IMR-90 (cell line): Measurements from ENCODE around the gene DHCR7. TPM values are rescaled to one million over a fixed set of nuclear protein-coding genes. Genes with fewer than 3 reads are reported as not detected.

Source experiments
- ATAC-seq: fragments of 200-7000 bp; cut with Tn5 transposase; 2 replicates; pipeline ENCODE4 v1.9.1; 2020; ENCODE audit warnings: low read depth, mild to moderate bottlenecking, moderate library complexity
- BruUV-seq: library from RNA; stranded (reverse); fragments of 400-500 nt; replicated peaks from 2 replicates; lab custom pipeline; 2021; lab: Mats Ljungman, UMichigan
- CTCF ChIA-PET: fragments of 300-600 bp; formaldehyde crosslinking; extraction: SDS; loops from one replicate; lab custom pipeline; 2021; ENCODE audit warnings: antibody characterized with exemption; lab: Yijun Ruan, JAX
- POLR2A ChIA-PET: fragments of 300-600 bp; sonication (Branson Sonifier 250); formaldehyde crosslinking; loops from one replicate; lab custom pipeline; 2022; ENCODE audit warnings: antibody characterized with exemption; ENCODE audit not compliant: unreplicated experiment; lab: Charles Lee
- DNase-seq: peaks from one replicate; pipeline ENCODE4 v3.0.0; 2013
- H2AFZ ChIP-seq: replicated peaks from 2 replicates; pipeline ENCODE3; 2013; ENCODE audit warnings: low read length, mild to moderate bottlenecking; ENCODE audit not compliant: poor library complexity
- H2AK5ac ChIP-seq: 2 replicates; pipeline ENCODE4 v1.6.1; 2013; ENCODE audit warnings: low read depth, low read length, inconsistent platforms
- H2AK9ac ChIP-seq: replicated peaks from 2 replicates; pipeline ENCODE3; 2013; ENCODE audit warnings: mild to moderate bottlenecking, low read depth, low read length, moderate library complexity; ENCODE audit not compliant: poor library complexity
- H2BK120ac ChIP-seq: 2 replicates; pipeline ENCODE4 v1.6.1; 2013; ENCODE audit warnings: low read depth, low read length, inconsistent platforms
- H2BK15ac ChIP-seq: 3 replicates; pipeline ENCODE4 v1.6.1; 2013; ENCODE audit warnings: low read depth, low read length, inconsistent platforms
- H2BK20ac ChIP-seq: 2 replicates; pipeline ENCODE4 v1.6.1; 2013; ENCODE audit warnings: low read depth, mild to moderate bottlenecking, inconsistent platforms, low read length, moderate library complexity
- H2BK5ac ChIP-seq: 2 replicates; pipeline ENCODE4 v1.6.1; 2013; ENCODE audit warnings: mild to moderate bottlenecking, low read depth, low read length, inconsistent platforms; ENCODE audit not compliant: poor library complexity, severe bottlenecking
- H3K14ac ChIP-seq: replicated peaks from 2 replicates; pipeline ENCODE4 v1.6.1; 2013; ENCODE audit warnings: low read depth, low read length, inconsistent platforms
- H3K18ac ChIP-seq: 2 replicates; pipeline ENCODE4 v1.6.1; 2013; ENCODE audit warnings: low read depth, low read length, control low read depth
- H3K23ac ChIP-seq: 2 replicates; pipeline ENCODE4 v1.6.1; 2013; ENCODE audit warnings: low read depth, low read length, inconsistent platforms
- H3K27ac ChIP-seq: 2 replicates; pipeline ENCODE4 v1.5.1; 2013; ENCODE audit warnings: mild to moderate bottlenecking, control low read depth, low read length; ENCODE audit not compliant: insufficient read depth
- H3K27me3 ChIP-seq: 2 replicates; pipeline ENCODE4 v1.6.1; 2013; ENCODE audit warnings: low read length; ENCODE audit not compliant: control insufficient read depth, insufficient read depth
- H3K36me3 ChIP-seq: 2 replicates; pipeline ENCODE4 v1.6.1; 2013; ENCODE audit warnings: low read length, mixed read lengths; ENCODE audit not compliant: control insufficient read depth, insufficient read depth
- H3K4ac ChIP-seq: 2 replicates; pipeline ENCODE4 v1.6.1; 2013; ENCODE audit warnings: low read depth, low read length, inconsistent platforms
- H3K4me1 ChIP-seq: 2 replicates; pipeline ENCODE4 v1.6.1; 2013; ENCODE audit warnings: low read length, mixed read lengths; ENCODE audit not compliant: control insufficient read depth, insufficient read depth
- H3K4me2 ChIP-seq: 2 replicates; pipeline ENCODE4 v1.6.1; 2013; ENCODE audit warnings: low read depth, mild to moderate bottlenecking, control low read depth, low read length, moderate library complexity
- H3K4me3 ChIP-seq: 2 replicates; pipeline ENCODE4 v1.5.1; 2013; ENCODE audit warnings: low read depth, mild to moderate bottlenecking, control low read depth, low read length, moderate library complexity; ENCODE audit not compliant: insufficient read depth
- H3K56ac ChIP-seq: 2 replicates; pipeline ENCODE4 v1.6.1; 2013; ENCODE audit warnings: low read length, inconsistent platforms; ENCODE audit not compliant: insufficient read depth; ENCODE audit errors: extremely low read depth
- H3K79me1 ChIP-seq, 2 experiments: 2 replicates each; pipeline ENCODE4 v1.6.1; 2013; ENCODE audit warnings: low read length in 2 of 2, inconsistent platforms in 1 of 2, low read depth in 1 of 2
- H3K9ac ChIP-seq: 2 replicates; pipeline ENCODE4 v1.6.1; 2013; ENCODE audit warnings: low read depth, low read length, control low read depth
- H3K9me1 ChIP-seq: 2 replicates; pipeline ENCODE4 v1.6.1; 2013; ENCODE audit warnings: low read length, inconsistent platforms; ENCODE audit not compliant: insufficient read depth
- H3K9me3 ChIP-seq: 2 replicates; pipeline ENCODE4 v1.6.1; 2013; ENCODE audit warnings: low read length; ENCODE audit not compliant: control insufficient read depth, insufficient read depth
- H4K20me1 ChIP-seq: 2 replicates; pipeline ENCODE4 v1.6.1; 2013; ENCODE audit warnings: low read length, inconsistent platforms; ENCODE audit not compliant: insufficient read depth
- H4K5ac ChIP-seq: 2 replicates; pipeline ENCODE4 v1.6.1; 2013; ENCODE audit warnings: mild to moderate bottlenecking, low read depth, low read length, control low read depth
- H4K8ac ChIP-seq, 2 experiments: 2 replicates each; pipeline ENCODE4 v1.6.1; 2013; ENCODE audit warnings: low read depth in 2 of 2, low read length in 2 of 2, control low read depth in 1 of 2, inconsistent platforms in 1 of 2
- H4K91ac ChIP-seq: 2 replicates; pipeline ENCODE4 v1.6.1; 2013; ENCODE audit warnings: low read depth, low read length, inconsistent platforms; ENCODE audit not compliant: insufficient read depth
- RFX5 ChIP-seq: IDR thresholded peaks from 2 replicates; pipeline ENCODE4 v1.8.0; 2012; ENCODE audit warnings: low read depth, mild to moderate bottlenecking, low read length, moderate library complexity
- WGBS, 2 experiments: methylation state at CpG; one replicate each; pipeline versions ENCODE4 v1.1.5 to v1.1.7; 2013; ENCODE audit warnings: missing lambda C conversion rate in 2 of 2; ENCODE audit not compliant: insufficient read length in 1 of 2; ENCODE audit errors: extremely low coverage in 2 of 2; 5-methylcytosine and 5-hydroxymethylcytosine counted together
- dilution Hi-C: fragments of 300-500 bp; cut with HindIII; formaldehyde crosslinking; loops from one replicate; pipeline ENCODE4 v1.14.3; 2018; ENCODE audit warnings: low sequenced_read_pairs; ENCODE audit not compliant: unreplicated experiment
- in situ Hi-C: fragments of 300-500 bp; cut with MboI; formaldehyde crosslinking; loops from 3 replicates; pipeline ENCODE4 v1.14.3; 2019; ENCODE audit warnings: low sequenced_read_pairs, inconsistent platforms, mixed read lengths
- intact Hi-C: fragments of 100-400 bp; cut with micrococcal nuclease; formaldehyde crosslinking; loops from 2 replicates; pipeline ENCODE4 v1.10.0; 2022
- polyA plus RNA-seq, 3 experiments: library from polyadenylated mRNA; depleted of rRNA; stranded (reverse); fragments of >200 nt; gene quantifications; 2 replicates each; pipeline ENCODE4 v1.2.3, GENCODE V29; 2012; ENCODE audit warnings: low replicate concordance in 1 of 3
- total RNA-seq: library from RNA; depleted of rRNA; stranded (reverse); fragments of >200 nt; gene quantifications from 2 replicates; pipeline ENCODE4 v1.2.3, GENCODE V29; 2012

Gene DHCR7
- total and polyA plus RNA-seq, 2 of the 4 experiments (the other 2 are of a cell fraction), result 22.0 to 43.3 TPM

DNA sequence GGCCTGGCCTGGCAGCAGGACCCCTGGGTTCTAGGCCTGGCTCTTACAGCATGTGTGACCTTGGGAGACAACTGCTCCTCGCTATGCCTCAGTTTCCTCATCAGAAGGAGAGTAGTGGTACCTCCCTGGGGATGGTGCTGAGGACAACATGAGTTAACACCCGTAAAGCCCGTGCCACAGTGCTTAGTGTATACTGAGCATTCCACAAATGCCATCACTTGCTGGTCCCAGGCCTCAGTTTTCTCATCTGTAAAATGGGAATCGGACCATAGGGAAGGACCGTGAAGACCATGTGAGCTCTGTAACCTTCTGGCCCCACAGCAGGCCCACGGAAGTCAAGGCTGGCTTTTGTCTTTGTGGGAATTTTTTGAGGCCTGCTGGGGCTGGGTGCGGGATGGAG is 52.4 kb downstream of the DHCR7 start:
- BruUV-seq, result no TSS peak
- Histone ChIP-seq H3K79me1 (no peaks in the 10 kb centered on the region), H3K4me2 (no peak overlapping the region), H3K4ac (no peak overlapping the region), H2BK15ac (no peak overlapping the region), H3K9me1 (no peaks in the 10 kb centered on the region), H2BK120ac (no peak overlapping the region), H4K8ac (no peak overlapping the region), H4K20me1 (no peaks in the 10 kb centered on the region), H3K27ac (no peak overlapping the region), H3K4me1 (no peaks in the 10 kb centered on the region), H3K9me3 (no peaks in the 10 kb centered on the region; the same call in 1 of the 2 replicates), H3K36me3 (no peaks in the 10 kb centered on the region), H2BK5ac (no peak overlapping the region), H4K91ac (no peak overlapping the region), H2AFZ (no peak overlapping the region), H3K18ac (no peak overlapping the region), H2AK9ac (no peak overlapping the region), H3K4me3 (no peak overlapping the region), H3K14ac (no peak overlapping the region), H3K56ac (no peak overlapping the region), H3K23ac (no peak overlapping the region), H4K5ac (no peak overlapping the region), H2BK20ac (no peak overlapping the region), H2AK5ac (no peak overlapping the region), H3K9ac (no peak overlapping the region), H3K27me3 (peaks cover 42% of the 10 kb centered on the region)
- no peak for ATAC-seq
- TF ChIP-seq RFX5, result no peak
- WGBS, 2 experiments, result 80% methylated on average over 1 of the region's 7 CpGs; no CpG with 5 or more reads in 1 of the 2 experiments
- intact Hi-C loops, result no loop called here
- no peak for DNase-seq
- dilution Hi-C loops, result no loop called here
- in situ Hi-C loops, result no loop called here
- CTCF ChIA-PET, result no interaction called here
- POLR2A ChIA-PET, result no interaction called here
